BJ (cell line): ENCODE measurements around the gene EHMT2. TPM values are rescaled to one million over a fixed set of nuclear protein-coding genes. Genes with fewer than 3 reads are reported as not detected.
"Not testable (repeated sequence)": the region's sequence is repeated elsewhere in the genome, so short reads cannot be mapped to it uniquely, and the experiment has no call there.

Source experiments
- CTCF ChIA-PET: fragments of 350-600 bp; formaldehyde crosslinking; extraction: SDS; loops from one replicate; lab custom pipeline; 2021; ENCODE audit warnings: antibody characterized with exemption, inconsistent platforms; lab: Yijun Ruan, JAX
- POLR2A ChIA-PET: fragments of 300-600 bp; sonication (Branson Sonifier 250); formaldehyde crosslinking; extraction: SDS; loops from one replicate; lab custom pipeline; 2021; ENCODE audit warnings: antibody characterized with exemption; lab: Charles Lee
- DNase-seq: peaks from one replicate; pipeline ENCODE4 v3.0.0-alpha.2; 2011; ENCODE audit warnings: low read depth
- H3K27me3 ChIP-seq: 2 replicates; pipeline ENCODE4 v1.6.0; 2011; ENCODE audit warnings: low read length; ENCODE audit not compliant: control insufficient read depth, insufficient read depth
- H3K36me3 ChIP-seq: 2 replicates; pipeline ENCODE4 v1.5.1; 2011; ENCODE audit warnings: low read length; ENCODE audit not compliant: control insufficient read depth, insufficient read depth
- H3K4me3 ChIP-seq: 2 replicates; pipeline ENCODE4 v1.5.1; 2011; ENCODE audit warnings: low read depth, mild to moderate bottlenecking, control low read depth, low read length
- CTCF ChIP-seq: IDR thresholded peaks from 2 replicates; pipeline ENCODE4 v1.5.1; 2011; ENCODE audit warnings: low read depth, mild to moderate bottlenecking, control low read depth, inconsistent platforms, low read length, moderate library complexity; ENCODE audit not compliant: insufficient read depth
- polyA plus RNA-seq: library from polyadenylated mRNA; depleted of rRNA; stranded (reverse); fragments of >200 nt; gene quantifications from 2 replicates; pipeline ENCODE4 v1.2.3, GENCODE V29; 2011

EHMT2 gene
- polyA plus RNA-seq, 1 experiment, result 32.8 TPM

- no peak for TF ChIP-seq CTCF
- CTCF ChIA-PET, result interaction anchor here (1.5 to 2.3 kb wide), 2 partner anchors 8 to 43 kb away, joined by 3 to 8 read pairs; no protein-coding TSS in a partner anchor
- POLR2A ChIA-PET, result no interaction called here
- H3K27me3 ChIP-seq, result no peaks in the 10 kb centered on the region
- no peaks in the 10 kb centered on the region for H3K36me3 ChIP-seq
- H3K4me3 ChIP-seq, result no peak overlapping the region
- no peak for DNase-seq
These were observed 11.3 kb upstream of the EHMT2 start for GRCh38 chr6:31908791-31909190.

- POLR2A ChIA-PET, DNase-seq: not testable (repeated sequence)
- CTCF ChIA-PET, result interaction anchor here (1.5 to 1.7 kb wide), 2 partner anchors 8 to 44 kb away, joined by 3 to 4 read pairs; no protein-coding TSS in a partner anchor
These were observed 10.8 kb upstream of the EHMT2 start for GRCh38 chr6:31908255-31908654.

GRCh38 chr6:31907158-31907813 is 9.8 kb upstream of the EHMT2 start:
- Histone ChIP-seq H3K4me3 (no peak overlapping the region), H3K27me3 (no peaks in the 10 kb centered on the region), H3K36me3 (no peaks in the 10 kb centered on the region)
- no peak for TF ChIP-seq CTCF
- no peak for DNase-seq
- ChIA-PET POLR2A (interaction anchor here (0.6 to 0.7 kb wide), 2 partner anchors 174 to 336 kb away, joined by 5 read pairs; no protein-coding TSS in a partner anchor), CTCF (interaction anchor here (1.0 to 1.7 kb wide), 2 partner anchors 31 to 45 kb away, joined by 3 to 4 read pairs; no protein-coding TSS in a partner anchor)

More at GRCh38 chr6:31908255-31908654, 10.8 kb upstream of the EHMT2 start:
- not testable (repeated sequence) for H3K27me3 ChIP-seq, H3K36me3 ChIP-seq, H3K4me3 ChIP-seq

GRCh38 chr6:31906727-31907126 is 9.2 kb upstream of the EHMT2 start:
- H3K4me3 ChIP-seq, H3K27me3 ChIP-seq, H3K36me3 ChIP-seq, POLR2A ChIA-PET, DNase-seq: not testable (repeated sequence)
- CTCF ChIA-PET, result interaction anchor here (1.0 to 1.7 kb wide), 2 partner anchors 32 to 46 kb away, joined by 3 to 4 read pairs; no protein-coding TSS in a partner anchor

- ChIA-PET POLR2A (no interaction called here), CTCF (interaction anchor here (1.5 kb wide), 1 partner anchor 46 kb away, joined by 5 read pairs; no protein-coding TSS in a partner anchor)
- H3K4me3 ChIP-seq, result no peak overlapping the region
- DNase-seq, result no peak
- no peaks in the 10 kb centered on the region for H3K27me3 ChIP-seq
- H3K36me3 ChIP-seq, result no peaks in the 10 kb centered on the region
- no peak for TF ChIP-seq CTCF
These were observed 8.6 kb upstream of the EHMT2 start for GRCh38 chr6:31906122-31906521.

- TF ChIP-seq CTCF, result no peak
- Histone ChIP-seq H3K4me3 (no peak overlapping the region), H3K27me3 (no peaks in the 10 kb centered on the region), H3K36me3 (no peaks in the 10 kb centered on the region)
- no peak for DNase-seq
- ChIA-PET POLR2A (no interaction called here), CTCF (interaction anchor here (1.5 kb wide), 1 partner anchor 47 kb away, joined by 5 read pairs; no protein-coding TSS in a partner anchor)
These were observed 7.5 kb upstream of the EHMT2 start for GRCh38 chr6:31905041-31905440.
